GM12878 (cell line): ENCODE measurements around the gene FMNL3. TPM values are rescaled to one million over a fixed set of nuclear protein-coding genes. Genes with fewer than 3 reads are reported as not detected.

Experiments used
- BACH1 ChIP-seq: fragments of 450-650 bp; IDR thresholded peaks from 2 replicates; pipeline ENCODE4 v1.6.1; 2017; ENCODE audit warnings: mild to moderate bottlenecking, borderline replicate concordance
- CBX3 ChIP-seq: fragments of 200-600 bp; sonication (generic); IDR thresholded peaks from 2 replicates; pipeline ENCODE4 v1.6.1; 2016; ENCODE audit warnings: low read depth, borderline replicate concordance
- CHD2 ChIP-seq: IDR thresholded peaks from 2 replicates; pipeline ENCODE4 v1.6.1; 2011; ENCODE audit warnings: low read depth, low read length, improper control_type of control experiment, borderline replicate concordance
- ESRRA ChIP-seq: IDR thresholded peaks from 2 replicates; pipeline ENCODE4 v1.6.1; 2012; ENCODE audit warnings: mild to moderate bottlenecking, low read length, improper control_type of control experiment
- EZH2 ChIP-seq: IDR thresholded peaks from 2 replicates; pipeline ENCODE4 v1.6.1; 2012; ENCODE audit warnings: low read depth, mild to moderate bottlenecking, control low read depth, inconsistent platforms, low read length, borderline replicate concordance; ENCODE audit not compliant: control insufficient read depth
- IKZF2 ChIP-seq, 2 experiments: fragments of 450-650 bp; IDR thresholded peaks; 2 replicates each; pipeline ENCODE4 v1.6.1; 2017; ENCODE audit warnings: mild to moderate bottlenecking in 2 of 2, moderate library complexity in 2 of 2
- IRF4 ChIP-seq: IDR thresholded peaks from 2 replicates; pipeline ENCODE4 v1.6.1; 2011; ENCODE audit warnings: low read depth, low read length
- KLF5 ChIP-seq: fragments of 450-650 bp; IDR thresholded peaks from 2 replicates; pipeline ENCODE4 v1.6.1; 2014; ENCODE audit warnings: mild to moderate bottlenecking; ENCODE audit not compliant: partially characterized antibody
- MEF2B ChIP-seq: fragments of 450-650 bp; IDR thresholded peaks from 2 replicates; pipeline ENCODE4 v1.6.1; 2018; ENCODE audit warnings: mild to moderate bottlenecking, moderate library complexity; ENCODE audit not compliant: partially characterized antibody, poor library complexity, severe bottlenecking
- NFYB ChIP-seq: IDR thresholded peaks from 2 replicates; pipeline ENCODE4 v1.6.1; 2011; ENCODE audit warnings: low read depth, mild to moderate bottlenecking, low read length, improper control_type of control experiment, moderate library complexity; ENCODE audit not compliant: insufficient read depth
- PML ChIP-seq: IDR thresholded peaks from 2 replicates; pipeline ENCODE4 v1.6.1; 2012; ENCODE audit warnings: low read length, inconsistent platforms
- POU2F2 ChIP-seq: IDR thresholded peaks from 3 replicates; pipeline ENCODE4 v1.6.1; 2011; ENCODE audit warnings: low read depth, mild to moderate bottlenecking, low read length, borderline replicate concordance
- RAD21 ChIP-seq: IDR thresholded peaks from 2 replicates; pipeline ENCODE4 v1.6.1; 2011; ENCODE audit warnings: mild to moderate bottlenecking, low read depth, low read length, moderate library complexity; ENCODE audit not compliant: insufficient read depth
- RBBP5 ChIP-seq: fragments of 200-600 bp; sonication (generic); conservative IDR thresholded peaks from 2 replicates; pipeline ENCODE4 v1.6.1; 2016
- RUNX3 ChIP-seq: IDR thresholded peaks from 2 replicates; pipeline ENCODE4 v1.6.1; 2012; ENCODE audit warnings: low read length, inconsistent platforms
- SREBF1 ChIP-seq: IDR thresholded peaks from 2 replicates; pipeline ENCODE4 v1.6.1; 2012; ENCODE audit warnings: mild to moderate bottlenecking, low read length
- TARDBP ChIP-seq: IDR thresholded peaks from 2 replicates; pipeline ENCODE4 v1.6.1; 2016; ENCODE audit warnings: borderline replicate concordance
- ZNF217 ChIP-seq: fragments of 450-650 bp; IDR thresholded peaks from 2 replicates; pipeline ENCODE4 v1.6.1; 2017; ENCODE audit warnings: antibody characterized with exemption, mild to moderate bottlenecking
- ZNF384 ChIP-seq: IDR thresholded peaks from 2 replicates; pipeline ENCODE4 v1.6.1; 2012; ENCODE audit warnings: low read depth, mild to moderate bottlenecking, low read length, improper control_type of control experiment, borderline replicate concordance
- polyA plus RNA-seq, 11 experiments: library from polyadenylated mRNA; depleted of rRNA in 4 of 11; unstranded in 6 of 11; stranded (reverse) in 5 of 11; fragments of >200 nt; fragmentation: Nextera tagmentation in 4 of 11; fragmentation: Illumina TruSeq in 1 of 11; extraction: Ambion mirVana in 4 of 11; extraction: Trizol in 1 of 11; gene quantifications; 1 replicate in 1 of 11; 2 replicates in 10 of 11; pipeline versions ENCODE4 v1.2.1 to v1.2.3, GENCODE V29; 2011 to 2016; ENCODE audit warnings: inconsistent platforms in 2 of 11, missing spikeins in 2 of 11, low read depth in 1 of 11
- total RNA-seq, 4 experiments: library from RNA; depleted of rRNA in 3 of 4; stranded (reverse); fragments of >200 nt in 3 of 4; fragmentation: Illumina TruSeq in 1 of 4; extraction: Trizol in 1 of 4; gene quantifications; 2 replicates each; pipeline versions ENCODE4 v1.2.1 to v1.2.3, GENCODE V29; 2013 to 2021
- TF ChIP-seq, protein P1 (sequence below): fragments of 450-650 bp; conservative IDR thresholded peaks from 2 replicates; pipeline ENCODE4 v1.6.1; 2017; ENCODE audit warnings: mild to moderate bottlenecking, moderate library complexity
- TF ChIP-seq, protein P2 (sequence below): fragments of 450-650 bp; IDR thresholded peaks from 2 replicates; pipeline ENCODE4 v1.6.1; 2016; ENCODE audit warnings: mild to moderate bottlenecking
- TF ChIP-seq, protein P3 (sequence below): fragments of 450-650 bp; IDR thresholded peaks from 2 replicates; pipeline ENCODE4 v1.6.1; 2017; ENCODE audit warnings: mild to moderate bottlenecking, moderate library complexity

The FMNL3 gene
- total and polyA plus RNA-seq, 10 of the 15 experiments (the other 5 are each of a cell fraction or from before 2014, with no cell fraction given) = 3.0 to 64.9 (median 30.9) TPM

DNA sequence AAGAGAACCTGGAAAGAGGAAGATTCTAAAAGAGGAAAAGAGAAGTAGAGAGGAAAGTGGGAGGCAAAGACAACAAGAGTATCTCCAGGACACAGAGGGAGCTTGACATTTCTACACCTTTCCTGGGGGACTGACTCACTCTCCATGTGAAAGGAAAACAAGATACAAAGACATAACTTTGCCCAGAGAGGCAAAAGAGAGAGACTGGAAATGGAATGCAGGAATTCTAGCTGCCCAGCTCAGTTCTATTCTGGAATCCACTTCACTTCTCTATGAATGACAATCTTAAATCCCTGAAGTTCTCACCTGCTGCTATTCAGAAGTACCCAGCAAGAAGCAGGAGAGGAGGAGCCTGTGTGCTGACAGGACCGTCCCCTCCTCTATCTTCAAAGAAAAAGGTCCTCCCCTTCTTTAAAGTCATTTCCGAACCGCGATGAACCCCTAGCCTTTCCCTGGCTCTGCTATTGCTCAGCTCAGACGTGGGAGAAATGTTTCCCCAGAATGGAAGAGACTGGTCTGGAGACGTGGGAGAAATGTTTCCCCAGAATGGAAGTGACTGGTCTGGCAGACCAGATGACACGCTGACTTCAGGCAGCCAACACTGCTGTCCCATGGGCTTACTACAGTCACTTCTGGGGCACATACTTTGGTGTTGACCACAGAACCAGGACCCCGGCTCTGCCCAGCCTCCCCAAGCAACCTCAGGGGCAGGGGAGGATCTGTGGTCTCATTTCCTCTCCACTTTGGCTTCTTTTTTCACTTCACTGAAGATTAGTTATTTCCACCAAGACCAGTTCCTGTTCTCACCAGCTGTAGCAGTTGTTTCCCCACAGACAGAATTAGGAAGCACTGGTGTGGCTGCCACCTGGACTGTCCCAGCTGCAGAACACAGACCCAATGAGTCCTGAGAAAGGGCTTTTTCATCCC lies 8.3 kb downstream of the FMNL3 start (continued):
- TF ChIP-seq RAD21 = 0 out of 2 replicates have a peak, but pooled peaks have one; percentile 10
- TF ChIP-seq NFYB = no peak
- TF ChIP-seq, protein P1, sequence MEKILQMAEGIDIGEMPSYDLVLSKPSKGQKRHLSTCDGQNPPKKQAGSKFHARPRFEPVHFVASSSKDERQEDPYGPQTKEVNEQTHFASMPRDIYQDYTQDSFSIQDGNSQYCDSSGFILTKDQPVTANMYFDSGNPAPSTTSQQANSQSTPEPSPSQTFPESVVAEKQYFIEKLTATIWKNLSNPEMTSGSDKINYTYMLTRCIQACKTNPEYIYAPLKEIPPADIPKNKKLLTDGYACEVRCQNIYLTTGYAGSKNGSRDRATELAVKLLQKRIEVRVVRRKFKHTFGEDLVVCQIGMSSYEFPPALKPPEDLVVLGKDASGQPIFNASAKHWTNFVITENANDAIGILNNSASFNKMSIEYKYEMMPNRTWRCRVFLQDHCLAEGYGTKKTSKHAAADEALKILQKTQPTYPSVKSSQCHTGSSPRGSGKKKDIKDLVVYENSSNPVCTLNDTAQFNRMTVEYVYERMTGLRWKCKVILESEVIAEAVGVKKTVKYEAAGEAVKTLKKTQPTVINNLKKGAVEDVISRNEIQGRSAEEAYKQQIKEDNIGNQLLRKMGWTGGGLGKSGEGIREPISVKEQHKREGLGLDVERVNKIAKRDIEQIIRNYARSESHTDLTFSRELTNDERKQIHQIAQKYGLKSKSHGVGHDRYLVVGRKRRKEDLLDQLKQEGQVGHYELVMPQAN = no peak
- no peak for TF ChIP-seq TARDBP
- peak; percentile 92 to 97 for TF ChIP-seq IKZF2 (IDR thresholded peaks at IDR 0.05)
- peak; percentile 61 for TF ChIP-seq KLF5
- peak; percentile 9; the same call in 1 of the 2 replicates for TF ChIP-seq ZNF384
- TF ChIP-seq, protein P2, sequence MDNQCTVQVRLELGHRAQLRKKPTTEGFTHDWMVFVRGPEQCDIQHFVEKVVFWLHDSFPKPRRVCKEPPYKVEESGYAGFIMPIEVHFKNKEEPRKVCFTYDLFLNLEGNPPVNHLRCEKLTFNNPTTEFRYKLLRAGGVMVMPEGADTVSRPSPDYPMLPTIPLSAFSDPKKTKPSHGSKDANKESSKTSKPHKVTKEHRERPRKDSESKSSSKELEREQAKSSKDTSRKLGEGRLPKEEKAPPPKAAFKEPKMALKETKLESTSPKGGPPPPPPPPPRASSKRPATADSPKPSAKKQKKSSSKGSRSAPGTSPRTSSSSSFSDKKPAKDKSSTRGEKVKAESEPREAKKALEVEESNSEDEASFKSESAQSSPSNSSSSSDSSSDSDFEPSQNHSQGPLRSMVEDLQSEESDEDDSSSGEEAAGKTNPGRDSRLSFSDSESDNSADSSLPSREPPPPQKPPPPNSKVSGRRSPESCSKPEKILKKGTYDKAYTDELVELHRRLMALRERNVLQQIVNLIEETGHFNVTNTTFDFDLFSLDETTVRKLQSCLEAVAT = peak; percentile 73; the same call in 1 of the 2 replicates
- peak; percentile 98 for TF ChIP-seq RUNX3
- no peak for TF ChIP-seq ESRRA
- TF ChIP-seq IRF4 = 0 out of 2 replicates have a peak, but pooled peaks have one; percentile 72
- TF ChIP-seq EZH2 = no peak
- TF ChIP-seq MEF2B = peak; percentile 97
- TF ChIP-seq, protein P3, sequence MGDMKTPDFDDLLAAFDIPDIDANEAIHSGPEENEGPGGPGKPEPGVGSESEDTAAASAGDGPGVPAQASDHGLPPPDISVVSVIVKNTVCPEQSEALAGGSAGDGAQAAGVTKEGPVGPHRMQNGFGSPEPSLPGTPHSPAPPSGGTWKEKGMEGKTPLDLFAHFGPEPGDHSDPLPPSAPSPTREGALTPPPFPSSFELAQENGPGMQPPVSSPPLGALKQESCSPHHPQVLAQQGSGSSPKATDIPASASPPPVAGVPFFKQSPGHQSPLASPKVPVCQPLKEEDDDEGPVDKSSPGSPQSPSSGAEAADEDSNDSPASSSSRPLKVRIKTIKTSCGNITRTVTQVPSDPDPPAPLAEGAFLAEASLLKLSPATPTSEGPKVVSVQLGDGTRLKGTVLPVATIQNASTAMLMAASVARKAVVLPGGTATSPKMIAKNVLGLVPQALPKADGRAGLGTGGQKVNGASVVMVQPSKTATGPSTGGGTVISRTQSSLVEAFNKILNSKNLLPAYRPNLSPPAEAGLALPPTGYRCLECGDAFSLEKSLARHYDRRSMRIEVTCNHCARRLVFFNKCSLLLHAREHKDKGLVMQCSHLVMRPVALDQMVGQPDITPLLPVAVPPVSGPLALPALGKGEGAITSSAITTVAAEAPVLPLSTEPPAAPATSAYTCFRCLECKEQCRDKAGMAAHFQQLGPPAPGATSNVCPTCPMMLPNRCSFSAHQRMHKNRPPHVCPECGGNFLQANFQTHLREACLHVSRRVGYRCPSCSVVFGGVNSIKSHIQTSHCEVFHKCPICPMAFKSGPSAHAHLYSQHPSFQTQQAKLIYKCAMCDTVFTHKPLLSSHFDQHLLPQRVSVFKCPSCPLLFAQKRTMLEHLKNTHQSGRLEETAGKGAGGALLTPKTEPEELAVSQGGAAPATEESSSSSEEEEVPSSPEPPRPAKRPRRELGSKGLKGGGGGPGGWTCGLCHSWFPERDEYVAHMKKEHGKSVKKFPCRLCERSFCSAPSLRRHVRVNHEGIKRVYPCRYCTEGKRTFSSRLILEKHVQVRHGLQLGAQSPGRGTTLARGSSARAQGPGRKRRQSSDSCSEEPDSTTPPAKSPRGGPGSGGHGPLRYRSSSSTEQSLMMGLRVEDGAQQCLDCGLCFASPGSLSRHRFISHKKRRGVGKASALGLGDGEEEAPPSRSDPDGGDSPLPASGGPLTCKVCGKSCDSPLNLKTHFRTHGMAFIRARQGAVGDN = peak; percentile 19; the same call in 1 of the 2 replicates
- TF ChIP-seq POU2F2 = 0 out of 3 replicates have a peak, but pooled peaks have one; percentile 62
- no peak for TF ChIP-seq SREBF1
- peak; percentile 75; the same call in 1 of the 2 replicates for TF ChIP-seq BACH1
- no peak for TF ChIP-seq CBX3
- TF ChIP-seq CHD2 = 0 out of 2 replicates have a peak, but pooled peaks have one; percentile 31
- peak; percentile 86 for TF ChIP-seq PML
- TF ChIP-seq ZNF217 = 0 out of 2 replicates have a peak, but pooled peaks have one; percentile 20
- no peak for TF ChIP-seq RBBP5
